ENCODE results near the gene SPC24. TPM values are rescaled to one million over a fixed set of nuclear protein-coding genes. Genes with fewer than 3 reads are reported as not detected.

Gene SPC24
- total and polyA plus RNA-seq, 9 of the 15 experiments (the other 6 are each of a cell fraction or from before 2014, with no cell fraction given), result 18.2 to 154 (median 60.9) TPM

GRCh38 chr19:11155373-11156120, at the start of gene SPC24 (continued):
- TF ChIP-seq PKNOX1 (IDR thresholded peaks at IDR 0.05), result peak; percentile 100
- TF ChIP-seq E2F8 (IDR thresholded peaks at IDR 0.05; ENCODE audit: low read depth, partially characterized antibody), result peak; percentile 86
- no peak for TF ChIP-seq NR0B1 (IDR thresholded peaks at IDR 0.05; ENCODE audit: partially characterized antibody)
- no peak for TF ChIP-seq USF2 (CRISPR knock-in tag; IDR thresholded peaks at IDR 0.05)
- 0 out of 2 replicates have a peak, but pooled peaks have one; percentile 37 for TF ChIP-seq XRCC5 (IDR thresholded peaks at IDR 0.05; ENCODE audit: low read depth, low read length)
- TF ChIP-seq HNRNPK (IDR thresholded peaks at IDR 0.05; ENCODE audit: low read depth, low read length, poor library complexity, severe bottlenecking), result no peak
- TF ChIP-seq SREBF1 (IDR thresholded peaks at IDR 0.05; ENCODE audit: borderline replicate concordance, low read depth, low read length), result no peak
- peak; percentile 83 for TF ChIP-seq POLR2H (tag; IDR thresholded peaks at IDR 0.05; ENCODE audit: low read depth)
- peak; percentile 20; the same call in 1 of the 2 replicates for TF ChIP-seq ZNF239 (CRISPR knock-in tag; IDR thresholded peaks at IDR 0.05)
- peak; percentile 97 for TF ChIP-seq POLR2A (conservative IDR thresholded peaks at IDR 0.05)
- no peak for TF ChIP-seq NFIX (CRISPR knock-in tag; IDR thresholded peaks at IDR 0.05; ENCODE audit: low read depth)
- peak; percentile 89 for TF ChIP-seq FOS (IDR thresholded peaks at IDR 0.05; ENCODE audit: extremely low read depth, insufficient read length)
- TF ChIP-seq MXI1 (IDR thresholded peaks at IDR 0.05; ENCODE audit: low read depth, low read length), result peak; percentile 73
- TF ChIP-seq RBM14 (IDR thresholded peaks at IDR 0.05; ENCODE audit: borderline replicate concordance, insufficient read depth, low read depth, low read length), result 0 out of 2 replicates have a peak, but pooled peaks have one; percentile 77
- no peak for TF ChIP-seq ZNF79 (CRISPR knock-in tag; IDR thresholded peaks at IDR 0.05; ENCODE audit: low read depth)
- no peak for TF ChIP-seq ZNF133 (CRISPR knock-in tag; IDR thresholded peaks at IDR 0.05)
- no peak for TF ChIP-seq HDAC8 (tag; IDR thresholded peaks at IDR 0.05)
- TF ChIP-seq ELK1 (CRISPR knock-in tag; IDR thresholded peaks at IDR 0.05), result no peak
- no peak for TF ChIP-seq ZNF41 (CRISPR knock-in tag; conservative IDR thresholded peaks at IDR 0.05)
- no peak for TF ChIP-seq MTA2 (IDR thresholded peaks at IDR 0.05; ENCODE audit: low read depth)
